Prostate gland (tissue), 2 donors: ENCODE results near the gene SHISA5. TPM values are rescaled to one million over a fixed set of nuclear protein-coding genes. Genes with fewer than 3 reads are reported as not detected.
"Not testable (repeated sequence)": the region's sequence is repeated elsewhere in the genome, so short reads cannot be mapped to it uniquely, and the experiment has no call there.

Experiments used
- DNase-seq: peaks from one replicate; pipeline ENCODE4 v3.0.0-alpha.2; 2019; ENCODE audit warnings: low spot score
- H3K27ac ChIP-seq, 2 donors: fragments of 200-600 bp; sonication (generic); 2 replicates each; pipeline ENCODE4 v1.5.1; 2017 to 2019
- H3K27me3 ChIP-seq: fragments of 200-600 bp; sonication (generic); replicated peaks from 2 replicates; pipeline ENCODE4 v1.5.1; 2019; ENCODE audit not compliant: insufficient read depth
- H3K36me3 ChIP-seq, 2 donors: fragments of 200-600 bp; sonication (generic); 1 replicate in 1 of 2; 2 replicates in 1 of 2; pipeline versions ENCODE4 v1.5.1 to v1.8.1; 2017 to 2019
- H3K4me1 ChIP-seq: fragments of 200-600 bp; sonication (generic); replicated peaks from 2 replicates; pipeline ENCODE4 v1.5.1; 2019
- H3K4me3 ChIP-seq, 2 donors: fragments of 200-600 bp; sonication (generic); 2 replicates each; pipeline ENCODE4 v1.5.1; 2017 to 2019
- H3K9me3 ChIP-seq: fragments of 200-600 bp; sonication (generic); 2 replicates; pipeline ENCODE4 v1.5.1; 2017
- CTCF ChIP-seq, 4 experiments: fragments of 200-600 bp in 2 of 4; fragments of 450-650 bp in 2 of 4; sonication (generic) in 2 of 4; IDR thresholded peaks; 1 replicate in 3 of 4; 2 replicates in 1 of 4; pipeline ENCODE4 v1.5.1; 2016 to 2019; ENCODE audit warnings: antibody characterized with exemption in 4 of 4, mild to moderate bottlenecking in 2 of 4, moderate library complexity in 2 of 4
- POLR2A ChIP-seq: fragments of 450-650 bp; IDR thresholded peaks from one replicate; pipeline ENCODE4 v1.6.1; 2016; ENCODE audit warnings: antibody characterized with exemption, mild to moderate bottlenecking
- POLR2AphosphoS5 ChIP-seq: sonication (generic); formaldehyde crosslinking; IDR thresholded peaks from one replicate; pipeline ENCODE4 v1.6.1; 2017; ENCODE audit warnings: antibody characterized with exemption
- WGBS: methylation state at CpG from one replicate; pipeline ENCODE4 v1.1.5; 2018; 5-methylcytosine and 5-hydroxymethylcytosine counted together
- intact Hi-C: fragments of 100-400 bp; cut with DNase I; formaldehyde crosslinking; loops from one replicate; pipeline ENCODE4 v1.14.2; 2022
- total RNA-seq, 2 donors: library from RNA; depleted of rRNA; stranded (reverse); fragments of >200 nt; gene quantifications; one replicate each; pipeline ENCODE4 v1.1.0, GENCODE V29; 2016

The SHISA5 gene
- total RNA-seq, 2 donors from 2014 or later, result 152 to 231 TPM

GRCh38 chr3:48500656-48501055, 3.3 kb downstream of the SHISA5 start:
- H3K4me1 ChIP-seq, result peaks cover 6% of the 10 kb centered on the region
- WGBS, result 96% methylated on average over 5 of the region's 5 CpGs
- no peak overlapping the region for H3K4me3 ChIP-seq
- no peak for TF ChIP-seq CTCF (IDR thresholded peaks at IDR 0.05)
- no peak for TF ChIP-seq POLR2AphosphoS5
- TF ChIP-seq POLR2A, result no peak
- H3K36me3 ChIP-seq, result no peaks in the 10 kb centered on the region
- no peaks in the 10 kb centered on the region for H3K9me3 ChIP-seq
- H3K27ac ChIP-seq, result no peak overlapping the region
- no peaks in the 10 kb centered on the region for H3K27me3 ChIP-seq
- intact Hi-C loops, result no loop called here
- DNase-seq, result no peak

GRCh38 chr3:48493203-48493501, 10.8 kb downstream of the SHISA5 start:
- Histone ChIP-seq H3K27me3 (no peaks in the 10 kb centered on the region), H3K4me1 (no peaks in the 10 kb centered on the region), H3K4me3 (no peak overlapping the region), H3K9me3 (no peaks in the 10 kb centered on the region), H3K27ac (peak overlapping the region; percentile 55 to 70), H3K36me3 (no peaks in the 10 kb centered on the region)
- TF ChIP-seq POLR2AphosphoS5, result no peak
- no peak for TF ChIP-seq POLR2A
- no peak for TF ChIP-seq CTCF (IDR thresholded peaks at IDR 0.05)
- no peak for DNase-seq
- WGBS, result 64% methylated on average over 3 of the region's 3 CpGs
- intact Hi-C loops, result no loop called here

GRCh38 chr3:48492461-48493202, 11.3 kb downstream of the SHISA5 start:
- no peaks in the 10 kb centered on the region for H3K27me3 ChIP-seq
- peak overlapping the region; percentile 55 to 70 for H3K27ac ChIP-seq
- 45% methylated on average over 7 of the region's 7 CpGs for WGBS
- intact Hi-C loops, result no loop called here
- no peaks in the 10 kb centered on the region for H3K4me1 ChIP-seq
- DNase-seq, result peak; percentile 88
- H3K4me3 ChIP-seq, result no peak overlapping the region
- no peak for TF ChIP-seq POLR2A
- TF ChIP-seq POLR2AphosphoS5, result peak; percentile 88
- no peaks in the 10 kb centered on the region for H3K9me3 ChIP-seq
- no peaks in the 10 kb centered on the region for H3K36me3 ChIP-seq

GRCh38 chr3:48486952-48487351, 17.0 kb downstream of the SHISA5 start:
- Histone ChIP-seq H3K4me1 (no peaks in the 10 kb centered on the region), H3K27me3 (no peaks in the 10 kb centered on the region), H3K4me3 (no peak overlapping the region), H3K27ac (no peak overlapping the region), H3K9me3 (no peaks in the 10 kb centered on the region), H3K36me3 (no peaks in the 10 kb centered on the region)
- TF ChIP-seq POLR2AphosphoS5, result no peak
- no peak for TF ChIP-seq CTCF (IDR thresholded peaks at IDR 0.05)
- no peak for TF ChIP-seq POLR2A
- intact Hi-C loops, result no loop called here
- WGBS, result 91% methylated on average over 5 of the region's 5 CpGs
- DNase-seq, result no peak

GRCh38 chr3:48482822-48483221, 21.2 kb downstream of the SHISA5 start:
- DNase-seq, H3K4me3 ChIP-seq, intact Hi-C loops, H3K27ac ChIP-seq, H3K36me3 ChIP-seq, H3K4me1 ChIP-seq, H3K9me3 ChIP-seq, H3K27me3 ChIP-seq: not testable (repeated sequence)
- 89% methylated on average over 6 of the region's 6 CpGs for whole genome bisulfite sequencing

GRCh38 chr3:48480891-48481290, 23.1 kb downstream of the SHISA5 start:
- intact Hi-C loops, H3K27me3 ChIP-seq, DNase-seq, H3K4me3 ChIP-seq, H3K27ac ChIP-seq, H3K9me3 ChIP-seq, H3K4me1 ChIP-seq, H3K36me3 ChIP-seq: not testable (repeated sequence)
- WGBS, result 96% methylated on average over 11 of the region's 11 CpGs
